RWPE1 (cell line): ENCODE data around the gene SELENOI.

Source experiments
- CTCF ChIA-PET: fragments of 350-600 bp; sonication (Branson Sonifier 250); formaldehyde crosslinking; extraction: SDS; loops from one replicate; lab custom pipeline; 2021; lab: Yijun Ruan, JAX
- POLR2A ChIA-PET: fragments of 400-600 bp; formaldehyde crosslinking; extraction: SDS; loops from one replicate; lab custom pipeline; 2020; ENCODE audit warnings: antibody characterized with exemption; ENCODE audit not compliant: low non-redundant PET; lab: Yijun Ruan, JAX
- DNase-seq: peaks from one replicate; pipeline ENCODE4 v3.0.0; 2012; ENCODE audit warnings: low spot score
- H3K27ac ChIP-seq: fragments of 450-650 bp; 2 replicates; pipeline ENCODE4 v1.5.1; 2017
- CTCF ChIP-seq: fragments of 450-650 bp; conservative IDR thresholded peaks from 2 replicates; pipeline ENCODE4 v1.5.1; 2017; ENCODE audit warnings: low read depth, mild to moderate bottlenecking

The SELENOI gene

GRCh38 chr2:26412091-26412673 lies 66.2 kb downstream of the SELENOI start:
- no peak for DNase-seq
- no peak overlapping the region for H3K27ac ChIP-seq
- ChIA-PET POLR2A (no interaction called here), CTCF (no interaction called here)
- no peak for TF ChIP-seq CTCF

- no peak for TF ChIP-seq CTCF
- CTCF ChIA-PET: no interaction called here
- POLR2A ChIA-PET: no interaction called here
- no peak for DNase-seq
- H3K27ac ChIP-seq: no peak overlapping the region
Measured at GRCh38 chr2:26414311-26414710, 68.4 kb downstream of the SELENOI start.

GRCh38 chr2:26421961-26422360 lies 76.0 kb downstream of the SELENOI start:
- ChIA-PET POLR2A (no interaction called here), CTCF (no interaction called here)
- no peak for DNase-seq
- TF ChIP-seq CTCF: no peak
- no peak overlapping the region for H3K27ac ChIP-seq

GRCh38 chr2:26422947-26423629 lies 77.1 kb downstream of the SELENOI start:
- no peak for TF ChIP-seq CTCF
- no peak overlapping the region for H3K27ac ChIP-seq
- no peak for DNase-seq
- ChIA-PET CTCF (interaction anchor here (1.1 kb wide), 1 partner anchor 12 kb away, joined by 3 read pairs; no protein-coding TSS in a partner anchor), POLR2A (no interaction called here)

GRCh38 chr2:26423750-26424149 lies 77.8 kb downstream of the SELENOI start:
- CTCF ChIA-PET: interaction anchor here (1.1 kb wide), 1 partner anchor 11 kb away, joined by 3 read pairs; no protein-coding TSS in a partner anchor
- DNase-seq: no peak
- TF ChIP-seq CTCF: no peak
- no peak overlapping the region for H3K27ac ChIP-seq
- POLR2A ChIA-PET: no interaction called here

GRCh38 chr2:26424221-26424620 lies 78.3 kb downstream of the SELENOI start:
- DNase-seq: no peak
- POLR2A ChIA-PET: no interaction called here
- CTCF ChIA-PET: no interaction called here
- TF ChIP-seq CTCF: no peak
- H3K27ac ChIP-seq: no peak overlapping the region
